ENCODE data around the gene RPL19.
A peak's percentile ranks its signal among the peaks of the same experiment; 100 is the strongest.

RPL19 gene

GRCh38 chr17:39197380-39198185 lies 2.5 kb upstream of the RPL19 start, which contains the start of gene CACNB1:
CACNB1 (minus strand) TSS chr17:39197669; CDS start chr17:39197495, 174 bp downstream.
- DNase-seq (ENCODE audit: low read depth) = peak; percentile 76

- DNase-seq (ENCODE audit: low read depth) = no peak
Observed at GRCh38 chr17:39198186-39198566, 1.9 kb upstream of the RPL19 start.

DNA sequence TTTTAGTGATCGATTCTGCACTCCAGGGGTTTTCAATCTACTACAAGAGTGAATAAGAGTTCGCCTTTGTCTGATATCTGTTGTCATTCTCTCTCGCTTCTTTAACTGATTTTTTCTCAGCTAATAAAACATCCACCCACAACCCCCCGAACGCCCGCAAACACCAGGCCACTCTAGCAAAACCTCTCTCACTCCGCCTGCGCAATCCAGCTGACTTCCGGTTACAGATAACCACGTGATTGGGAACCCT lies 338 bp upstream of the RPL19 start:
- DNase-seq (ENCODE audit: low read depth) = peak; percentile 92

- DNase-seq (ENCODE audit: low read depth) = no peak
Observed at GRCh38 chr17:39200957-39201510, 951 bp downstream of the RPL19 start.

DNA sequence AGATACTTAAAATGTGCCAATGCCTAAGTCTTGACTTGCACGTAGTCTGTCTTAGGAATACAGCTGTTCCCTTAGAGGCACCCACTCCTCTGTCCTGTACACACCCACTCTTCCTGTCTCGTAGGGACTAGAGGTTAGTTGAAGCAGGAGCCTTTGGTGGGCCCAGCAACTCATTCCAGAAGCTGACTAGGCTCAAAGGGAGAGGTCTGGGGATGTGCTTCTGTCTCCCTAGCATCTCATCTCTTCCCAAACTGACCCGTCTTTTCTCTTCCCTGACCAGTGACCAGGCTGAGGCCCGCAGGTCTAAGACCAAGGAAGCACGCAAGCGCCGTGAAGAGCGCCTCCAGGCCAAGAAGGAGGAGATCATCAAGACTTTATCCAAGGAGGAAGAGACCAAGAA lies 4.2 kb downstream of the RPL19 start:
- no peak for DNase-seq (ENCODE audit: low read depth)

- DNase-seq (ENCODE audit: low read depth) = no peak
Observed at GRCh38 chr17:39205112-39205526, 5.0 kb downstream of the RPL19 start.

- no peak for DNase-seq (ENCODE audit: low read depth)
Observed at GRCh38 chr17:39208136-39208535, 8.1 kb downstream of the RPL19 start.

DNA sequence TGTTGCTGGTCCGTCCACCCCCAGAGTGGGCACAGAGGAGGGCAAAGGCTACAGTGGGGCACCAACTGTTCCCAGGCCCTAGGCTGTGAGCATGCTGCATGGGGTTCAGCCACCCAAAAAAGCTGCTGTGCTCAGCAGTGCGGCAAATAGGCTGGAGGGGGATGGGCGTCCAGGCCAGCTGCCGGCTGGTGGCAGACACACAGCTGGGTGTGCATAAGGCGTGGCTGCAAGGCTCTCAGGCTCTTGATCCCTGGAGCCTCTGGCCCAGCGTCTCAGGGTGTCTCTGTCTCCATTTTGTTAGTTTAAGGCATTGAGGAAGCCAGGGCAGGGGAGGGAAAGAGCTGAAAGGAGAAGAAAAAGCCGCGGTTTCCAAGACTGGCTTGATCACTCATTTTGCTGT lies 8.8 kb downstream of the RPL19 start:
- DNase-seq (ENCODE audit: low read depth) = no peak

DNA sequence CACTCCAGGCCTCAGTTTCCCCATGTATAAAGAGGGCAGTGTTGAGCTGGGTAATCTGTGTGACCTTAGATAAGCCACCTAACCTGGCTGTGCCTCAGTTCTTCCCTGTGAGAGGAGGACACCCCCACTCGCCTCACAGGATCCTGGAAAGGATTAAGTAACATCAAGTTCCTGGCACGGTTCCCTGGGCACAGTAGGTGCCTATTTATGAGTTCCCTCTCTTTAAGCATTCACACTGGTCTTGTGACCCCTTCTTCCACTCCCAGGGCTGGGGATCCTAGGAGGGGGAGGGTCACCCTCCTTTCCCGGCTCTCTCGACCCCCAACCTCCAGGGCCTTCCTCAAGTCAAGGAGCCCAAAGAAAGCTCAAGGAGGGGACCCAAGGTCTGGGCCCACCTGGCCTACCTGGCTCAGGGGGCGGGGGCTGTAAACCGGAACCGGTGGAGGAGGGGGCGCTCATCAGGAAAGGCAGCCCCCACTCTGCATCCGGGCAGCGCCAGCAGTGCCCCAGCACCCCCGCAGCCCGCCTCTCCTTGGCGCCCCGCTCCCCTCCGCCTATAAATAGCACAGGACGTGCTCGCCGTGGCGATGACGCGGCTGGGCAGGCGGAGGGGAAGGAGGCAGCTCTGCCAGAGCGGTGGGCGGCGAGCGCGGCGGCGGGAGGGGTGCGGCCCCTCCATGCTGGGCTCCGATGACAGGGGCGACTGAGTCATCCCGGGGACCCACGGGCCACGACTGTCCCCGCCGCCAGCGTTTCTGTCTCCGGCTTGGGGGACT lies 9.4 kb downstream of the RPL19 start:
- DNase-seq (ENCODE audit: low read depth) = peak; percentile 32

DNA sequence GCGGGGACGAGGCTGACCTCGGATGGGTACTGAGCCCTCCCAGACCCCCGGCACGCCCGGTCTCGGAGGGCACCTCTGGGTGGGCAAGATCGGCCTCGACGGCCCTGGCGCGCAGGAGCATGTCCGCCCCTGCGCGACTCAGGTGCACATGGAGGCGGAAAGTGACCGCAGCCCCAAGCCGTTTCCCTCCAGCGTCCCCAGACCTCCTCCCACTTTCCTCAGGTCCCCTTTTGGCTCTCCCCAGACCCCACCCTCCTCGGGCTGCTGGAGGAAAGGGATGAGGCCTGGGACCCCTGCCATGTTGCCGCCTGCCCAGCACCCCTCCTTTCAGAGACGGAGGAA lies 10.0 kb downstream of the RPL19 start:
- no peak for DNase-seq (ENCODE audit: low read depth)

GRCh38 chr17:39212195-39212810 lies 12.2 kb downstream of the RPL19 start:
- DNase-seq (ENCODE audit: low read depth) = peak; percentile 47

DNA sequence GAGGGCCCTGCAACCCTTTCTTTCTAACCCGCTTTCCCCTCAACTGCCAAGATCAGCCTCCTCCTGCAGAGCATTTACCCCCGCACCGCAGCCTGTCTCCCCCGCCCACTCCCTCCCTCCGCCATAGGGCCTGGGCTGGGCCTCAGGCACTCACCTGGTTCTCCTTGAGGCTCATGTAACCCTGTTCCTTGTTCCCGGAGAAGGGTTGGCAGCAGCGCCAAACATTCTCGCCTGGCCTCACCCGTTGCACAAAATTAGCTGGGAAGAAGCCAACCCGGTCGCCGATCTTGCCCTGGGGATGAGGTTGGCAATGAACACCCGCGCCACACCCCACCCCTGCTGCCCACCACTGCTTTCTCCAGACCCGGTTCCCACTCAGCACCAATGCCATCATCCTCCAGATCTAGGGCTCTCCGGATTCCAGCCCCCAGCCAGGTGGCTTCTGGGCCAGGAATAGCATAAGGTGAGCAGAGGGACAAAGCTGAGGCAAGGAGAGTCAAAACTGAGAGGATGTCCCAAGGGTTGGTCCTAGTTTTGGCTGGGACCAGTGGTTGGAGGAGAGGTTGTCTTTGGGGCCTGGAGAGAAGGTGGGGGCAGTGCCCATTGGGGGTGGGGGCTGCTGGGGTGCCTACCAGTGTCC lies 12.9 kb downstream of the RPL19 start:
- DNase-seq (ENCODE audit: low read depth) = no peak

DNA sequence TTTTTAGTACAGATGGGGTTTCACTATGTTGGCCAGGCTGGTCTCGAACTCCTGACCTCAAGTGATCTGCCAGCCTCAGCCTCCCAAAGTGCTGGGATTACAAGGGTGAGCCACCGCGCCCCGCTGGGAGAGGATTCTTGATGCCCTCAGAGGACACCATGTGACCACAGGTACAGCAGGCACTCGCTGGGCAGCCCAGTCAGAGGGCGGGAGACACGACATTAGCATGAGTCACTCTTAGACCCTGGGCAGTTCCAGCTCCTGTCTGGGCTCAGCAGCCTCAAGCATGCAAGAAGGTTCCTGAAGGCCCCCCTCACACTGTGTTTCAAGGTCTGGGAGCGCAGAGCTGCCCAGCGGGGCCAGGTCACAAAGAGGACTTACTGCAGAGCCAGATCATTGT lies 13.8 kb downstream of the RPL19 start:
- no peak for DNase-seq (ENCODE audit: low read depth)

DNA sequence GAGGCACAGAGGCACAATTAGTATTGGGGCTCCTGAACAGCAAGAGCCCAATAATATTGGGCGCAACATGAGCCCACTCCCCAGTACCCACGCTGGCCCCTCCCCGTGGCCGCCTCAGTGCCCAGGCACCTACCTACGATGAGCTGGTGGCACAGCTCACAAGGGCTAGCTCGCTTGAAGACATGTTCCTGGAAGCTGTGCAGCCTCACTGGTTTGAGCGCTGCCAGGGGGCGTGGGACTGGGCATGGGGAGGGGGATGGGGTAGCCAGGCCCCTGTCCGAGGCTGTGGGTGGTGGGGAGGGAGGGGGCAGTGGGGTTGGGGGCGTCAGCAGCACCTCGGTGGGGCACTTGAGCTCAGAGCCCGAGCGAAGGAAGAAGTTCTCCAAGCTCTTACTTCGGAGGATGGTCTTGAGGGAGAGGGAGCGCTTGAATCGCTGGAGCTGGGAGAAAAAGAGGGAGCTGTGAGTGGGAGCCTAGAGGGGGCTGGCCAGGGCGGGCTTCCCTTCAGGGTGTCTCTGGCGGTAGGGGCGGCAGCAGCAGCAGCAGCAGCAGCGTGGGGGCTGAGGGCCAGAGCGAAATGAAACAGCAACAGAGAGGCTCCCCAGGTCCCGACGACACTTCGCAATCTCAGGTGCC lies 17.8 kb downstream of the RPL19 start:
- DNase-seq (ENCODE audit: low read depth) = no peak

DNA sequence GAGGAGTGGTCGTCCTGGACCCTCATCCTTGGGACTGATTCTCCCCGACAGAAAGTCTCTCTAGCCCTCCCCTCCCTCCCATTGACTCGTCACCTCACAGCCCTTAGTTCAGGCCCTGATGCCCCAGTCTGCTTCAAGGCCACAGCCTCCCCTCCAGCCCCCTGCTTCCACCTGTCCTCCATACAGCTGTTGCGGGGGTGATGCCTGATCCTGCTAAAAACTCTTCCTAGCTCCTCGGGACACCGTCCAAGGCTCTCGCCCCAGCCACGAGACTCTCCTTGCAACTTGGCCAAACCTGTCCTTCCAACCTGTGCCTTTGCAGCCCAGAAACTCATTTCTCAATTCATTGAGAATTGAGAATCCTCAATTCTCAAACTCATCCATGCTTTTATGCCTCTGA lies 18.8 kb downstream of the RPL19 start:
- DNase-seq (ENCODE audit: low read depth) = no peak

DNA sequence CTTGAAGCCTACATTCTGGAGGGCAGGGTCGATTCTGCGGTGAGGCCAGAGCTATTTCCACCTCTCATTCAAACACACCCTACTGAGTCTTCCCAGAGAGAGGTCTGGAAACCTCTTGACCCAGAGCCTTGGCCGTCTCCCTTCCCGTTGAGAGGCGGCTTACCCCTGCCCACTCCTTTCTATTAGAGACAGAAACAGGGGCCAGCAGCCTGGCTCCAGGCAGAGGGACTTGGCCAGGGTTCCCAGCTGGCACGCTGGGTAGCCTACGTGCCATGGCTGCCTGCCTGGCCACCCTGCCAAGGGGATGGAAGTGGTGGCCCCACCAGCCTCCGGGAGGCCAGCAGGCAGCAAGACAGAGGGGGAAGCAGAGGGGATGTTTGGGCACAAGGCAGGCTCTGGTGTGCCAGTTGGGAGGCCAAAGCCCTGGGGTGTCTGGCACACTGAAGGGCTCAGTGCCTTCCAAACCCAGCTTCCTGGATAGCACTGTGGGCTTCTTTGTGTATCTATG lies 19.6 kb downstream of the RPL19 start:
- DNase-seq (ENCODE audit: low read depth) = no peak

DNA sequence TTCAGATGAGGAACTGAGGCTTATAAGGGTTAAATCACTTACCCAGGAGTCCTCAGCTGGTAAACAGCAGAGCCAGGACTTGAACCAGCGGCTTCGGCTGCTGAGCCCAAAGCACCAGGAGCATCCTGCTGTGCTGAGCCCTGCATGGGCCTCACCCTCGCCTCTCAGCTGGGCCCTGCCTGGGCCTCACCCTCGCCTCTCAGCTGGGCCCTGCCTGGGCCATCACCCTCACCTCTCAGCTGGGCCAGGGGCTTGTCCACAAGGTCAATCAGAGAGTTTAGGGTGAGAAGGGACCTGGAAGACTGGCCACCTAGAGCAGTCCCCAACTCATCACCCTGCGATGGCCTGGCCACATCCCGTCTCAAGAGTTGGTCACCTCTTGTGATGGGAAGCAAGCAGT lies 21.5 kb downstream of the RPL19 start:
- no peak for DNase-seq (ENCODE audit: low read depth)

- DNase-seq (ENCODE audit: low read depth) = no peak
Observed at GRCh38 chr17:39222151-39222550, 22.1 kb downstream of the RPL19 start.

GRCh38 chr17:39222866-39223834 lies 23.1 kb downstream of the RPL19 start:
- no peak for DNase-seq (ENCODE audit: low read depth)

DNA sequence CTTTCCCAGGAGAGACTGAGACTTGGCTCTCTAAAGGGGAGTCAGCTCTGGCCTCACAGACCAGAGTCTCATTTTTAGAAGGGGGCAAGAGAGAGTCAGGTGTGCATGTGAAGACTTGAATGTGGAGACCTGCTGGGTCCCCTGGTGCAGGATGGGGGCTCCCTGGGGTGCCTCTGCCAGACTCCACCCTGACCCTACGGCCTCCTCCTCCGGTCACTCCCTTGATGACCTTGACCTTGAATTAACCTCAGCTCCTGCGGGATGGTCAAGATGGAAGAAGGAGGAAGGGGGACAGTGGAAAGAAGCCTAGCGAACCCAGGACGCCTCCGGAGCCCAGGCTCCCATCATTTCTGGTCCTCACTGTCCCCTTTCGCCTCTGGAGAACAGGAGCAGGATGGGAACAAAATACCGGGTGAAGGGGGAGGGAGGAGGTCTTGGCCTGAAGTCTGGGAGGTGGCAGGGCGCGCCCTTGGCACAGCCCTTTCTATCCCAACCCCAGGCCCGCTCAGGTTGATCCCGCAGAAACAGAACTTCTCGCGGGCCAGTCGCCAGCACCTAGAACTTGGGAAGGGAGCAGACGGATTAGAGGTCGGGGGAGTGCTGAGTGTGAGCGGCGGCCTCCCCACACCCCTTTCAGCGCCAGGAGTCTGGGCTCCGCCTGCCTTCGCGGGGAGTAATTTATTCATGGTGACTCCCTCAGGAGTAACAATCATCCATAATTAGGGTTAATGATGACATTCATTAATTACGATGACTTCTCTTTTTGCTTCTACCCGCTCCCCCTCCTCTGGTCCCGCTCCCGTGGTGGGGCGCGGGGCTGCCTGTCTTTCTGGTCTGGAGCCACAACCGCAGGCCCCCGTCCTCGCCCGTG lies 24.1 kb downstream of the RPL19 start:
- DNase-seq (ENCODE audit: low read depth) = no peak
